Measurements from ENCODE around the gene NGFR. TPM values are rescaled to one million over a fixed set of nuclear protein-coding genes. Genes with fewer than 3 reads are reported as not detected.
"Not testable (repeated sequence)": the region's sequence is repeated elsewhere in the genome, so short reads cannot be mapped to it uniquely, and the experiment has no call there.

The NGFR gene
- total RNA-seq, 2 donors from 2014 or later = 0.26 TPM; not detected in 1

- H3K9me3 Mint-ChIP-seq = peaks cover 4% of the 10 kb centered on the region
- no peak overlapping the region for H3K27ac Mint-ChIP-seq
- H3K27me3 Mint-ChIP-seq = peaks cover 15 to 16% of the 10 kb centered on the region in 2 donors
- DNase-seq (ENCODE audit: low spot score) (no peak), ATAC-seq (no peak)
- no peaks in the 10 kb centered on the region for H3K36me3 Mint-ChIP-seq
- H3K4me3 Mint-ChIP-seq = no peak overlapping the region
- peaks cover 0 to 3% of the 10 kb centered on the region in 2 donors for H3K4me1 Mint-ChIP-seq (ENCODE audit: low read depth in 2 of 2)
Measured at GRCh38 chr17:49545806-49546545, 50.9 kb downstream of the NGFR start.

- H3K27ac Mint-ChIP-seq = no peak overlapping the region
Measured at GRCh38 chr17:49546546-49547535, 51.7 kb downstream of the NGFR start.

GRCh38 chr17:49547566-49547965 is 52.5 kb downstream of the NGFR start:
- H3K4me3 Mint-ChIP-seq = no peak overlapping the region
- no peaks in the 10 kb centered on the region for H3K36me3 Mint-ChIP-seq
- ATAC-seq (no peak), DNase-seq (ENCODE audit: low spot score) (no peak)
- H3K27me3 Mint-ChIP-seq = peaks cover 10 to 11% of the 10 kb centered on the region in 2 donors
- H3K27ac Mint-ChIP-seq = no peak overlapping the region
- H3K4me1 Mint-ChIP-seq (ENCODE audit: low read depth in 2 of 2) = peaks cover 0 to 3% of the 10 kb centered on the region in 2 donors
- H3K9me3 Mint-ChIP-seq = no peaks in the 10 kb centered on the region

More at GRCh38 chr17:49546546-49547535, 51.7 kb downstream of the NGFR start:
- Mint-ChIP-seq H3K4me1 (ENCODE audit: low read depth in 2 of 2) (peaks cover 0 to 3% of the 10 kb centered on the region in 2 donors), H3K27me3 (peaks cover 10 to 11% of the 10 kb centered on the region in 2 donors), H3K4me3 (no peak overlapping the region), H3K9me3 (no peaks in the 10 kb centered on the region), H3K36me3 (no peaks in the 10 kb centered on the region)
- DNase-seq (ENCODE audit: low spot score) (no peak), ATAC-seq (no peak)

- no peaks in the 10 kb centered on the region for H3K36me3 Mint-ChIP-seq
- no peak overlapping the region for H3K4me3 Mint-ChIP-seq
- H3K27me3 Mint-ChIP-seq = peaks cover 10 to 11% of the 10 kb centered on the region in 2 donors
- ATAC-seq (no peak), DNase-seq (ENCODE audit: low spot score) (no peak)
- H3K4me1 Mint-ChIP-seq (ENCODE audit: low read depth in 2 of 2) = peaks cover 2 to 5% of the 10 kb centered on the region in 2 donors
- H3K27ac Mint-ChIP-seq = no peak overlapping the region
- no peaks in the 10 kb centered on the region for H3K9me3 Mint-ChIP-seq
Measured at GRCh38 chr17:49548051-49548505, 53.0 kb downstream of the NGFR start.

GRCh38 chr17:49548506-49549310 is 53.6 kb downstream of the NGFR start:
- DNase-seq (ENCODE audit: low spot score) = no peak
- H3K4me1 Mint-ChIP-seq (ENCODE audit: low read depth in 2 of 2) = peaks cover 8% of the 10 kb centered on the region in 2 donors
- H3K27me3 Mint-ChIP-seq = peaks cover 6% of the 10 kb centered on the region in 2 donors
- H3K4me3 Mint-ChIP-seq = no peak overlapping the region
- no peaks in the 10 kb centered on the region for H3K36me3 Mint-ChIP-seq
- no peaks in the 10 kb centered on the region for H3K9me3 Mint-ChIP-seq
- no peak for ATAC-seq
- H3K27ac Mint-ChIP-seq = peak overlapping the region in 1 of 2 donors; percentile 70

GRCh38 chr17:49549311-49549605 is 54.2 kb downstream of the NGFR start:
- no peaks in the 10 kb centered on the region for H3K9me3 Mint-ChIP-seq
- ATAC-seq (no peak), DNase-seq (ENCODE audit: low spot score) (no peak)
- H3K27ac Mint-ChIP-seq = no peak overlapping the region
- H3K27me3 Mint-ChIP-seq = peaks cover under 1 to 4% of the 10 kb centered on the region in 2 donors
- H3K36me3 Mint-ChIP-seq = no peaks in the 10 kb centered on the region
- H3K4me1 Mint-ChIP-seq (ENCODE audit: low read depth in 2 of 2) = peaks cover 10 to 14% of the 10 kb centered on the region in 2 donors
- H3K4me3 Mint-ChIP-seq = no peak overlapping the region

- H3K9me3 Mint-ChIP-seq = no peaks in the 10 kb centered on the region
- H3K4me1 Mint-ChIP-seq (ENCODE audit: low read depth in 2 of 2) = peaks cover 10 to 14% of the 10 kb centered on the region in 2 donors
- DNase-seq (ENCODE audit: low spot score) (no peak), ATAC-seq (no peak)
- H3K27ac Mint-ChIP-seq = no peak overlapping the region
- H3K27me3 Mint-ChIP-seq = peaks cover 0 to 4% of the 10 kb centered on the region in 2 donors
- H3K4me3 Mint-ChIP-seq = no peak overlapping the region
- H3K36me3 Mint-ChIP-seq = no peaks in the 10 kb centered on the region
Measured at GRCh38 chr17:49549691-49550678, 54.9 kb downstream of the NGFR start.

- not testable (repeated sequence) for H3K36me3 Mint-ChIP-seq; ATAC-seq; H3K27ac Mint-ChIP-seq; H3K9me3 Mint-ChIP-seq; DNase-seq (ENCODE audit: low spot score); H3K4me3 Mint-ChIP-seq; H3K27me3 Mint-ChIP-seq
- H3K4me1 Mint-ChIP-seq (ENCODE audit: low read depth in 2 of 2) = peaks cover 10 to 14% of the 10 kb centered on the region in 2 donors
Measured at GRCh38 chr17:49550764-49551163, 55.7 kb downstream of the NGFR start.

- no peak for ATAC-seq
- DNase-seq (ENCODE audit: low spot score) = no peak
- peaks cover 10 to 14% of the 10 kb centered on the region in 2 donors for H3K4me1 Mint-ChIP-seq (ENCODE audit: low read depth in 2 of 2)
Measured at GRCh38 chr17:49551221-49552069, 56.4 kb downstream of the NGFR start.

GRCh38 chr17:49552070-49552751 is 57.1 kb downstream of the NGFR start:
- Mint-ChIP-seq H3K4me1 (ENCODE audit: low read depth in 2 of 2) (peaks cover 10 to 17% of the 10 kb centered on the region in 2 donors), H3K27ac (no peak overlapping the region), H3K36me3 (no peaks in the 10 kb centered on the region), H3K4me3 (no peak overlapping the region), H3K27me3 (peaks cover under 1% of the 10 kb centered on the region in 2 donors), H3K9me3 (no peaks in the 10 kb centered on the region)
- ATAC-seq (no peak), DNase-seq (ENCODE audit: low spot score) (no peak)

More at GRCh38 chr17:49551221-49552069, 56.4 kb downstream of the NGFR start:
- H3K27ac Mint-ChIP-seq = no peak overlapping the region
- no peak overlapping the region for H3K4me3 Mint-ChIP-seq
- H3K9me3 Mint-ChIP-seq = no peaks in the 10 kb centered on the region
- peaks cover 0 to 4% of the 10 kb centered on the region in 2 donors for H3K27me3 Mint-ChIP-seq
- no peaks in the 10 kb centered on the region for H3K36me3 Mint-ChIP-seq

- ATAC-seq (no peak), DNase-seq (ENCODE audit: low spot score) (no peak)
- Mint-ChIP-seq H3K27ac (peak overlapping the region; percentile 10 to 18), H3K27me3 (peaks cover 4 to 7% of the 10 kb centered on the region in 2 donors), H3K4me3 (peak overlapping the region; percentile 12), H3K4me1 (ENCODE audit: low read depth in 2 of 2) (peaks cover 11 to 22% of the 10 kb centered on the region in 2 donors), H3K9me3 (no peaks in the 10 kb centered on the region), H3K36me3 (no peaks in the 10 kb centered on the region)
Measured at GRCh38 chr17:49553676-49554335, 58.7 kb downstream of the NGFR start.
